CD4-positive, alpha-beta T cell treated with Interleukin-12 subunit alpha and Interleukin-12 subunit beta, for 1 hour (primary cell): Measurements from ENCODE around the gene STEAP1B.
"Not testable (repeated sequence)": the region's sequence is repeated elsewhere in the genome, so short reads cannot be mapped to it uniquely, and the experiment has no call there.

Experiments
- DNase-seq: peaks from one replicate; pipeline ENCODE4 v3.0.0-alpha.2; 2020

STEAP1B gene

GRCh38 chr7:22452142-22452959, 47.6 kb downstream of the STEAP1B start:
- peak; percentile 6 for DNase-seq

- not testable (repeated sequence) for DNase-seq
Observed at GRCh38 chr7:22450013-22450412, 50.0 kb downstream of the STEAP1B start.

GRCh38 chr7:22447762-22448161, 52.2 kb downstream of the STEAP1B start:
- no peak for DNase-seq

- no peak for DNase-seq
Observed at GRCh38 chr7:22447008-22447407, 53.0 kb downstream of the STEAP1B start.

GRCh38 chr7:22445853-22446252, 54.1 kb downstream of the STEAP1B start:
- DNase-seq = no peak

- DNase-seq = no peak
Observed at GRCh38 chr7:22445140-22445743, 54.7 kb downstream of the STEAP1B start.

GRCh38 chr7:22444181-22444971, 55.6 kb downstream of the STEAP1B start:
- DNase-seq = no peak

GRCh38 chr7:22443370-22444180, 56.4 kb downstream of the STEAP1B start:
- DNase-seq = no peak

GRCh38 chr7:22442882-22443369, 57.1 kb downstream of the STEAP1B start:
- DNase-seq = no peak

GRCh38 chr7:22442187-22442881, 57.7 kb downstream of the STEAP1B start:
- DNase-seq = no peak

GRCh38 chr7:22441157-22441556, 58.8 kb downstream of the STEAP1B start:
- no peak for DNase-seq

GRCh38 chr7:22438994-22439393, 61.0 kb downstream of the STEAP1B start:
- no peak for DNase-seq

- DNase-seq = not testable (repeated sequence)
Observed at GRCh38 chr7:22436552-22436951, 63.4 kb downstream of the STEAP1B start.

- no peak for DNase-seq
Observed at GRCh38 chr7:22435720-22436119, 64.3 kb downstream of the STEAP1B start.

- DNase-seq = no peak
Observed at GRCh38 chr7:22435105-22435504, 64.9 kb downstream of the STEAP1B start.

- no peak for DNase-seq
Observed at GRCh38 chr7:22433710-22434460, 66.1 kb downstream of the STEAP1B start.

GRCh38 chr7:22433165-22433700, 66.8 kb downstream of the STEAP1B start:
- not testable (repeated sequence) for DNase-seq

GRCh38 chr7:22432203-22432718, 67.7 kb downstream of the STEAP1B start:
- DNase-seq = no peak

GRCh38 chr7:22430457-22430856, 69.5 kb downstream of the STEAP1B start:
- no peak for DNase-seq

- no peak for DNase-seq
Observed at GRCh38 chr7:22429386-22429785, 70.6 kb downstream of the STEAP1B start.

- no peak for DNase-seq
Observed at GRCh38 chr7:22427855-22428254, 72.1 kb downstream of the STEAP1B start.
